ENCODE measurements around the gene CRYBB3. TPM values are rescaled to one million over a fixed set of nuclear protein-coding genes. Genes with fewer than 3 reads are reported as not detected.

Gene CRYBB3
- total RNA-seq (2013; cell fraction: nucleolus; rRNA removed), result not detected in 2 replicates
- not detected in 2 replicates for total RNA-seq (2014; rRNA removed)
- total RNA-seq (2014; rRNA removed; fragmentation: Illumina TruSeq; extraction: Trizol), result not detected in 2 replicates
- not detected in 2 replicates for total RNA-seq (2021)
- polyA plus RNA-seq (2011; ENCODE audit: low read depth), result not detected
- polyA plus RNA-seq (2011; rRNA removed), result 0.20 and 0.26 TPM in 2 replicates
- polyA plus RNA-seq (2011; cell fraction: cytosol; rRNA removed), result 0.47 and 0.52 TPM in 2 replicates
- polyA plus RNA-seq (2011; cell fraction: nucleus; rRNA removed), result 0.63 and 0.79 TPM in 2 replicates
- not detected in 2 replicates for polyA plus RNA-seq (2012)
- polyA plus RNA-seq (2014; fragmentation: Illumina TruSeq; extraction: Trizol), result not detected in 2 replicates
- polyA plus RNA-seq (2014; fragmentation: Nextera tagmentation; extraction: Ambion mirVana), result not detected
- polyA plus RNA-seq (2014; rRNA removed), result not detected in 2 replicates
- not detected for polyA plus RNA-seq (2016; fragmentation: Nextera tagmentation; extraction: Ambion mirVana)
- not detected in 2 replicates for polyA minus RNA-seq (2011; rRNA and poly(A)+ RNA removed)
- not detected in 2 replicates for polyA minus RNA-seq (2011; cell fraction: cytosol; rRNA and poly(A)+ RNA removed)
- not detected in 2 replicates for polyA minus RNA-seq (2011; cell fraction: nucleus; rRNA and poly(A)+ RNA removed)
- percentile 34 among the genes with signal in this experiment for Bru-seq, nascent RNA
- BruChase-seq, experiment 1, labeled RNA remaining after a 6-hour chase, result percentile 27 among the genes with signal in this experiment
- percentile 25 among the genes with signal in this experiment for BruChase-seq, experiment 2, labeled RNA remaining after a 2-hour chase
- long read RNA-seq, experiment 1, result 0 reads
- long read RNA-seq, experiment 2, result 0 reads

- H3K4me1 ChIP-seq (ENCODE audit: control insufficient read depth, insufficient read depth, low read length), result no peaks in the 10 kb centered on the region
- no peaks in the 10 kb centered on the region for H3K36me3 ChIP-seq (ENCODE audit: control insufficient read depth in 2 of 2, insufficient read depth in 2 of 2, low read length in 1 of 2)
- no peaks in the 10 kb centered on the region; a peak in 1 of 4 replicates for H3K27me3 ChIP-seq (replicated peaks in 1 of 2; ENCODE audit: control insufficient read depth in 2 of 2, insufficient read depth in 2 of 2, low read length in 1 of 2)
- SMC1A ChIA-PET (ENCODE audit: uncharacterized antibody, unreplicated experiment), result no interaction called here
- POLR2A ChIA-PET, result interaction anchor here (0.5 kb wide), 1 partner anchor 137 kb away, joined by 4 read pairs; no protein-coding TSS in a partner anchor
- ATAC-seq (no peak; the same call in 2 of the 3 replicates), DNase-seq (ENCODE audit: low read depth, low spot score) (no peak), FAIRE-seq (no peak)
- RAD21 ChIA-PET (ENCODE audit: unreplicated experiment), result no interaction called here
- intact Hi-C loops (cut with micrococcal nuclease; ENCODE audit: unreplicated experiment), result no loop called here
- no peak within 1 kb of the TSS for H3K27ac ChIP-seq (ENCODE audit: control insufficient read depth, insufficient read depth)
- BruUV-seq (replicated peaks), result no TSS peak
- no peak within 1 kb of the TSS for H3K4me3 ChIP-seq
- no peaks in the 10 kb centered on the region for H3K9me3 ChIP-seq (replicated peaks; ENCODE audit: control insufficient read depth, insufficient read depth, low read length)
- TF ChIP-seq EGR1 (IDR thresholded peaks at IDR 0.05; ENCODE audit: borderline replicate concordance in 1 of 2, low read depth in 2 of 2, low read length in 2 of 2) (no peak), ZNF384 (IDR thresholded peaks at IDR 0.05; ENCODE audit: borderline replicate concordance, low read depth, low read length) (no peak), E2F4 (IDR thresholded peaks at IDR 0.05; ENCODE audit: low read depth, low read length) (no peak), NFYA (IDR thresholded peaks at IDR 0.05; ENCODE audit: borderline replicate concordance, low read depth, low read length) (no peak), SMAD1 (IDR thresholded peaks at IDR 0.05; ENCODE audit: low read depth, partially characterized antibody) (no peak), KAT2A (conservative IDR thresholded peaks at IDR 0.05; ENCODE audit: control insufficient read depth, low read depth, low read length) (no peak), POLR2AphosphoS2 (IDR thresholded peaks at IDR 0.05; ENCODE audit: low read depth, low read length) (no peak)
- H3K4me2 ChIP-seq (ENCODE audit: control insufficient read depth, insufficient read depth), result no peak within 1 kb of the TSS
- H2AFZ ChIP-seq (ENCODE audit: control insufficient read depth, low read depth, low read length), result no peak within 1 kb of the TSS
- H3K9ac ChIP-seq (ENCODE audit: control insufficient read depth, insufficient read depth, low read length), result no peak within 1 kb of the TSS
- in situ Hi-C loops (cut with MboI), result no loop called here
- H4K20me1 ChIP-seq (ENCODE audit: control insufficient read depth, insufficient read depth), result no peaks in the 10 kb centered on the region
- H3K79me2 ChIP-seq (ENCODE audit: control insufficient read depth, insufficient read depth, low read length), result no peaks in the 10 kb centered on the region
- CTCF ChIA-PET, result interaction anchor here (0.5 to 2.6 kb wide), 4 partner anchors 63 to 353 kb away, joined by 3 to 19 read pairs (median 3); no protein-coding TSS in a partner anchor
- 15% methylated on average over 17 of the region's 17 CpGs for WGBS (ENCODE audit: insufficient coverage, insufficient replicate concordance, low lambda C conversion rate, missing lambda C conversion rate)
These were observed at the start of gene CRYBB3 for GRCh38 chr22:25199731-25200520. Gene CRYBB3 (plus strand): TSS chr22:25199858. CDS start chr22:25201397, 1,539 bp downstream.

Measured in GM12878 (cell line).